Right atrium auricular region (tissue), 2 donors: Measurements from ENCODE around the gene MPEG1. TPM values are rescaled to one million over a fixed set of nuclear protein-coding genes. Genes with fewer than 3 reads are reported as not detected.

Experiments
- DNase-seq: peaks from one replicate; pipeline ENCODE4 v3.0.0-alpha.2; 2019; ENCODE audit warnings: low spot score
- H3K27ac ChIP-seq, 2 donors: fragments of 200-600 bp; sonication (generic); 1 replicate in 1 of 2; 2 replicates in 1 of 2; pipeline ENCODE4 v1.5.1; 2016 to 2019
- H3K27me3 ChIP-seq, 2 donors: fragments of 200-600 bp; sonication (generic); one replicate each; pipeline versions ENCODE4 v1.5.1 to v1.6.0; 2017 to 2019
- H3K36me3 ChIP-seq: fragments of 200-600 bp; sonication (generic); one replicate; pipeline ENCODE4 v1.5.1; 2016
- H3K4me1 ChIP-seq, 2 donors: fragments of 200-600 bp; sonication (generic); one replicate each; pipeline versions ENCODE4 v1.5.1 to v1.6.0; 2017 to 2019
- H3K4me3 ChIP-seq, 2 donors: fragments of 200-600 bp; sonication (generic); 1 replicate in 1 of 2; 2 replicates in 1 of 2; pipeline ENCODE4 v1.5.1; 2017 to 2019; ENCODE audit warnings: mild to moderate bottlenecking in 1 of 2, moderate library complexity in 1 of 2
- H3K9me3 ChIP-seq, 2 donors: fragments of 200-600 bp; sonication (generic); one replicate each; pipeline ENCODE4 v1.5.1; 2019
- CTCF ChIP-seq, 2 donors: fragments of 200-600 bp; sonication (generic); IDR thresholded peaks; one replicate each; pipeline ENCODE4 v1.5.1; 2019; ENCODE audit warnings: antibody characterized with exemption in 2 of 2
- total RNA-seq, 2 donors: library from RNA; depleted of rRNA; stranded (reverse); fragments of >200 nt; gene quantifications; one replicate each; pipeline ENCODE4 v1.1.0, GENCODE V29; 2016

The MPEG1 gene
- 10 to 100 TPM in 1 of 2 donors, 1 to 10 TPM in 1; 5.2 to 10.0 TPM for total RNA-seq

GRCh38 chr11:59212744-59213631, at the start of gene MPEG1:
Gene MPEG1, minus strand, starts transcription at chr11:59212927. Its CDS starts 62 bp downstream, at chr11:59212865.
- H3K27me3 ChIP-seq = no peaks in the 10 kb centered on the region
- H3K4me3 ChIP-seq = peak within 1 kb of the TSS in 1 of 2 donors; percentile 7
- H3K27ac ChIP-seq = no peak within 1 kb of the TSS
- DNase-seq = no peak
- TF ChIP-seq CTCF (IDR thresholded peaks at IDR 0.05) = no peak
- H3K9me3 ChIP-seq = no peaks in the 10 kb centered on the region
- no peaks in the 10 kb centered on the region for H3K4me1 ChIP-seq
- no peaks in the 10 kb centered on the region for H3K36me3 ChIP-seq

GRCh38 chr11:59262177-59262818, 49.6 kb upstream of the MPEG1 start:
- TF ChIP-seq CTCF (IDR thresholded peaks at IDR 0.05) = no peak
- no peak overlapping the region for H3K27ac ChIP-seq
- no peaks in the 10 kb centered on the region for H3K4me1 ChIP-seq
- H3K9me3 ChIP-seq = no peaks in the 10 kb centered on the region
- H3K4me3 ChIP-seq = no peak overlapping the region
- DNase-seq = no peak
- no peaks in the 10 kb centered on the region for H3K36me3 ChIP-seq
- no peaks in the 10 kb centered on the region for H3K27me3 ChIP-seq

- Histone ChIP-seq H3K27ac (no peak overlapping the region), H3K36me3 (no peaks in the 10 kb centered on the region), H3K9me3 (no peaks in the 10 kb centered on the region), H3K4me3 (no peak overlapping the region), H3K4me1 (no peaks in the 10 kb centered on the region), H3K27me3 (no peaks in the 10 kb centered on the region)
- no peak for TF ChIP-seq CTCF (IDR thresholded peaks at IDR 0.05)
- DNase-seq = no peak
Measured at GRCh38 chr11:59261150-59261549, 48.4 kb upstream of the MPEG1 start.

DNA sequence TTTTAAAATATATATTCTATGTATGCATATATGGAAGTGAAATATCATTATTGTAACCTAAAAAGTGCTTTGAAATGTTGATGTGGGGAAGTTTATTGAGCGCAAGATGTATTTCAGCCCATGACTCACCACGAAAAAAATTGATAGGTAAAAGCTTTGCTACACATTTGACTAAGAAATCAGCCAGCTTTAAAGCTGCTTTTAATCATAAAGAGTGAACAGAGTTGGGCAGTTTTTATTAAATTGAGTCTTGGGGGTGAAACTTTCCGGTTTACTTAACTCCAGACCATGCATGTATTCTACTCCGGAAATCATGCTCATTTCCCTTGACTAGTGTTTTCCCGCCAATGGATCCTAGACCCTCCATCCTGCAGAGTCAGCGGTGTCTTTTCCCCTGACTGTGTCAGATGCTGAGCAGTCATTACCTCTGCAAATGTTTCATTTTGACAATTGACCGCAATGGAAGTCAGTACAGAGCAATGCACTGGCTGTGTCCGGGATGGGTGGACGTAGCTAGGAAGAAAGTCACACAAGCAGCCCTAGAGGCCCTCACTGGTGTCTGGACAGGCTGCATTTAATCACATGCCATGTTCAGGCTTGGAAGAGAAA, 47.2 kb upstream of the MPEG1 start:
- no peak for DNase-seq
- TF ChIP-seq CTCF (IDR thresholded peaks at IDR 0.05) = no peak
- H3K27ac ChIP-seq = no peak overlapping the region

DNA sequence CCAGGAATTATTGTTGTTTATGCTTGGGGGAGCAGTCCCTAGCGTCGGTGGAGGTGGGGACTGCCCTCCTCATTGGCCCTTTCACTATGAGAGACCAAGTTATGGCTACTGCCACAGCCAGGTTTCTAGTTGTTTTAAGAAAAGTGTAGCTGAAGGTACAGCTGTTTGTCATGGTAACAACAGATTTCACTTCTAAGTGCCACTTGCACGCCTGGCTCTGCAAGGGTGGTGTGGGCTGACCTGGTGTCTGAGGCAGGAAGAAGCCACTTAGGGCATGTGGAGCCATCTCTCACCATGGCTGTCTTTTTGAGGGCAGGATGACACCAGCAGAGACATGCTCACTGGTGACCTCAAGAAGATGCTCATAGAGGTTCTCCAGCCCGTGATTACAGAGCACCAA, 46.3 kb upstream of the MPEG1 start:
- DNase-seq = no peak
- no peak for TF ChIP-seq CTCF (IDR thresholded peaks at IDR 0.05)
- Histone ChIP-seq H3K27ac (no peak overlapping the region), H3K4me3 (no peak overlapping the region), H3K36me3 (no peaks in the 10 kb centered on the region), H3K27me3 (no peaks in the 10 kb centered on the region), H3K9me3 (no peaks in the 10 kb centered on the region), H3K4me1 (no peaks in the 10 kb centered on the region)

More for the DNA sequence above, 47.2 kb upstream of the MPEG1 start:
- Histone ChIP-seq H3K27me3 (no peaks in the 10 kb centered on the region), H3K36me3 (no peaks in the 10 kb centered on the region), H3K9me3 (no peaks in the 10 kb centered on the region), H3K4me1 (no peaks in the 10 kb centered on the region), H3K4me3 (no peak overlapping the region)
